ENCODE results near the gene RNF217. TPM values are rescaled to one million over a fixed set of nuclear protein-coding genes. Genes with fewer than 3 reads are reported as not detected.

Gene RNF217
- total RNA-seq, 6 experiments from 2014 or later = 10.9 to 19.4 (median 14.7) TPM

- peaks cover 15% of the 10 kb centered on the region for H3K36me3 Mint-ChIP-seq (ENCODE audit: low read depth)
- no peak overlapping the region for H3K4me3 Mint-ChIP-seq
- no peaks in the 10 kb centered on the region for H3K27me3 Mint-ChIP-seq (ENCODE audit: insufficient read depth)
- TF ChIP-seq CTCF (IDR thresholded peaks at IDR 0.05) = no peak
- no peak for DNase-seq
- no peaks in the 10 kb centered on the region for H3K9me3 Mint-ChIP-seq
- H3K4me1 Mint-ChIP-seq (ENCODE audit: low read depth) = peaks cover 44% of the 10 kb centered on the region
- H3K27ac Mint-ChIP-seq = no peak overlapping the region
Observed at GRCh38 chr6:124991764-124992295, 29.6 kb downstream of the RNF217 start.

GRCh38 chr6:124993327-124993726 is 31.1 kb downstream of the RNF217 start:
- peaks cover 35% of the 10 kb centered on the region for H3K4me1 Mint-ChIP-seq (ENCODE audit: low read depth)
- no peak for DNase-seq
- H3K9me3 Mint-ChIP-seq = no peaks in the 10 kb centered on the region
- peaks cover 18% of the 10 kb centered on the region for H3K36me3 Mint-ChIP-seq (ENCODE audit: low read depth)
- H3K27ac Mint-ChIP-seq = no peak overlapping the region
- H3K27me3 Mint-ChIP-seq (ENCODE audit: insufficient read depth) = peaks cover 2% of the 10 kb centered on the region; the same call in 1 of the 2 replicates
- no peak overlapping the region for H3K4me3 Mint-ChIP-seq
- no peak for TF ChIP-seq CTCF (IDR thresholded peaks at IDR 0.05)

GRCh38 chr6:124994648-124995047 is 32.4 kb downstream of the RNF217 start:
- peaks cover 2% of the 10 kb centered on the region; the same call in 1 of the 2 replicates for H3K27me3 Mint-ChIP-seq (ENCODE audit: insufficient read depth)
- peaks cover 18% of the 10 kb centered on the region for H3K36me3 Mint-ChIP-seq (ENCODE audit: low read depth)
- no peak overlapping the region for H3K4me3 Mint-ChIP-seq
- no peak for TF ChIP-seq CTCF (IDR thresholded peaks at IDR 0.05)
- DNase-seq = no peak
- H3K9me3 Mint-ChIP-seq = no peaks in the 10 kb centered on the region
- no peak overlapping the region for H3K27ac Mint-ChIP-seq
- peaks cover 41% of the 10 kb centered on the region for H3K4me1 Mint-ChIP-seq (ENCODE audit: low read depth)

GRCh38 chr6:124995131-124995530 is 32.9 kb downstream of the RNF217 start:
- H3K27me3 Mint-ChIP-seq (ENCODE audit: insufficient read depth) = peaks cover 2% of the 10 kb centered on the region; the same call in 1 of the 2 replicates
- TF ChIP-seq CTCF (IDR thresholded peaks at IDR 0.05) = no peak
- DNase-seq = peak; percentile 20
- H3K36me3 Mint-ChIP-seq (ENCODE audit: low read depth) = peaks cover 15% of the 10 kb centered on the region
- H3K4me1 Mint-ChIP-seq (ENCODE audit: low read depth) = peaks cover 37% of the 10 kb centered on the region
- peak overlapping the region; percentile 65 for H3K27ac Mint-ChIP-seq
- H3K9me3 Mint-ChIP-seq = no peaks in the 10 kb centered on the region
- H3K4me3 Mint-ChIP-seq = no peak overlapping the region

- Mint-ChIP-seq H3K27ac (peak overlapping the region; percentile 65), H3K4me3 (no peak overlapping the region), H3K36me3 (ENCODE audit: low read depth) (peaks cover 14% of the 10 kb centered on the region), H3K4me1 (ENCODE audit: low read depth) (peaks cover 36% of the 10 kb centered on the region), H3K9me3 (no peaks in the 10 kb centered on the region), H3K27me3 (ENCODE audit: insufficient read depth) (peaks cover 2% of the 10 kb centered on the region; the same call in 1 of the 2 replicates)
- TF ChIP-seq CTCF (IDR thresholded peaks at IDR 0.05) = no peak
- DNase-seq = no peak
Observed at GRCh38 chr6:124995645-124996325, 33.5 kb downstream of the RNF217 start.
